SHP77 (cell line): ENCODE results near the gene S100A8.
"Not testable (repeated sequence)": the region's sequence is repeated elsewhere in the genome, so short reads cannot be mapped to it uniquely, and the experiment has no call there.

Experiments
- DNase-seq, 2 experiments: peaks; one replicate each; lab custom pipeline; 2025; lab: John Stamatoyannopoulos, UW

Gene S100A8

GRCh38 chr1:153390938-153391710 is at the start of gene S100A8:
Gene S100A8, minus strand, starts transcription at chr1:153391073. Its CDS starts 538 bp downstream, at chr1:153390535.
- peak in 1 of 2 experiments; percentile 6 for DNase-seq

- no peak for DNase-seq
These were observed 48.4 kb upstream of the S100A8 start for GRCh38 chr1:153439273-153439672.

GRCh38 chr1:153438599-153438998 is 47.7 kb upstream of the S100A8 start:
- no peak for DNase-seq

- DNase-seq = no peak
These were observed 46.4 kb upstream of the S100A8 start for GRCh38 chr1:153437236-153437635.

- no peak for DNase-seq
These were observed 44.0 kb upstream of the S100A8 start for GRCh38 chr1:153434746-153435455.

- DNase-seq = no peak
These were observed 42.2 kb upstream of the S100A8 start for GRCh38 chr1:153432874-153433681.

- DNase-seq = no peak
These were observed 41.1 kb upstream of the S100A8 start for GRCh38 chr1:153431928-153432327.

GRCh38 chr1:153431427-153431826 is 40.6 kb upstream of the S100A8 start:
- DNase-seq = no peak

GRCh38 chr1:153431002-153431401 is 40.1 kb upstream of the S100A8 start:
- no peak for DNase-seq

GRCh38 chr1:153430561-153430960 is 39.7 kb upstream of the S100A8 start:
- DNase-seq = no peak

GRCh38 chr1:153430166-153430553 is 39.3 kb upstream of the S100A8 start:
- no peak for DNase-seq

GRCh38 chr1:153429266-153430165 is 38.6 kb upstream of the S100A8 start:
- DNase-seq = peak; percentile 17 to 49

- no peak for DNase-seq
These were observed 37.9 kb upstream of the S100A8 start for GRCh38 chr1:153428791-153429190.

- DNase-seq = no peak
These were observed 37.3 kb upstream of the S100A8 start for GRCh38 chr1:153428073-153428638.

GRCh38 chr1:153426809-153427208 is 35.9 kb upstream of the S100A8 start:
- no peak for DNase-seq

GRCh38 chr1:153422450-153423068 is 31.7 kb upstream of the S100A8 start:
- DNase-seq = peak in 1 of 2 experiments; percentile 43

GRCh38 chr1:153420306-153420705 is 29.4 kb upstream of the S100A8 start:
- no peak for DNase-seq

- DNase-seq = not testable (repeated sequence)
These were observed 28.5 kb upstream of the S100A8 start for GRCh38 chr1:153419436-153419793.

GRCh38 chr1:153418758-153419435 is 28.0 kb upstream of the S100A8 start:
- DNase-seq = not testable (repeated sequence)
